Measurements from ENCODE around the gene TNFRSF12A. TPM values are rescaled to one million over a fixed set of nuclear protein-coding genes. Genes with fewer than 3 reads are reported as not detected.

TNFRSF12A gene
- total and polyA plus RNA-seq, 2 of the 4 experiments (the other 2 are of a cell fraction): 103 to 304 TPM

- no peak for DNase-seq
- no TSS peak for BruUV-seq (replicated peaks)
- POLR2A ChIA-PET (ENCODE audit: unreplicated experiment): no interaction called here
These were observed 50.5 kb downstream of the TNFRSF12A start for GRCh38 chr16:3070608-3071111.

More at GRCh38 chr16:3070608-3071111, 50.5 kb downstream of the TNFRSF12A start:
- CTCF ChIA-PET: no interaction called here
- Histone ChIP-seq H4K8ac (ENCODE audit: low read depth in 2 of 2, low read length in 2 of 2) (no peak overlapping the region), H2AK9ac (replicated peaks; ENCODE audit: low read depth, low read length, poor library complexity) (no peak overlapping the region), H3K4me2 (ENCODE audit: low read depth, low read length) (no peak overlapping the region), H3K9me1 (ENCODE audit: insufficient read depth, low read length) (peaks cover 14% of the 10 kb centered on the region; the same call in 1 of the 2 replicates), H3K4ac (ENCODE audit: low read depth, low read length) (no peak overlapping the region), H2BK120ac (ENCODE audit: low read depth, low read length) (no peak overlapping the region), H3K9me3 (ENCODE audit: control insufficient read depth, insufficient read depth, low read length) (no peaks in the 10 kb centered on the region), H4K5ac (ENCODE audit: low read depth, low read length) (no peak overlapping the region), H2AK5ac (ENCODE audit: low read depth, low read length) (no peak overlapping the region), H3K36me3 (ENCODE audit: control insufficient read depth, insufficient read depth, low read length) (no peaks in the 10 kb centered on the region), H3K18ac (ENCODE audit: low read depth, low read length) (no peak overlapping the region), H2BK15ac (ENCODE audit: low read depth, low read length) (no peak overlapping the region), H2BK20ac (ENCODE audit: low read depth, low read length) (no peak overlapping the region), H3K56ac (ENCODE audit: extremely low read depth, insufficient read depth, low read length) (no peak overlapping the region), H2AFZ (replicated peaks; ENCODE audit: low read length, poor library complexity) (no peak overlapping the region), H2BK5ac (ENCODE audit: low read depth, low read length, poor library complexity, severe bottlenecking) (no peak overlapping the region), H3K27ac (ENCODE audit: insufficient read depth, low read length) (no peak overlapping the region), H3K23ac (ENCODE audit: low read depth, low read length) (no peak overlapping the region), H4K91ac (ENCODE audit: insufficient read depth, low read depth, low read length) (no peak overlapping the region), H4K20me1 (ENCODE audit: insufficient read depth, low read length) (no peaks in the 10 kb centered on the region), H3K27me3 (ENCODE audit: control insufficient read depth, insufficient read depth, low read length) (peaks cover 24% of the 10 kb centered on the region), H3K9ac (ENCODE audit: low read depth, low read length) (no peak overlapping the region), H3K79me1 (ENCODE audit: low read depth in 1 of 2, low read length in 2 of 2) (peaks cover 6 to 10% of the 10 kb centered on the region in 2 experiments; a peak in 2 of 4 replicates), H3K14ac (replicated peaks; ENCODE audit: low read depth, low read length) (no peak overlapping the region), H3K4me1 (ENCODE audit: control insufficient read depth, insufficient read depth, low read length) (peaks cover 2% of the 10 kb centered on the region; the same call in 1 of the 2 replicates), H3K4me3 (ENCODE audit: insufficient read depth, low read depth, low read length) (no peak overlapping the region)
- 61% methylated on average over 3 of the region's 9 CpGs; no CpG with 5 or more reads in 1 of the 2 experiments for WGBS, 2 experiments (ENCODE audit: extremely low coverage in 2 of 2, insufficient read length in 1 of 2)
- in situ Hi-C loops (cut with MboI; ENCODE audit: low sequenced_read_pairs) (no loop called here), dilution Hi-C loops (cut with HindIII; ENCODE audit: low sequenced_read_pairs, unreplicated experiment) (no loop called here), intact Hi-C loops (cut with micrococcal nuclease) (no loop called here)
- ATAC-seq (ENCODE audit: low read depth): no peak
- TF ChIP-seq RFX5 (IDR thresholded peaks at IDR 0.05; ENCODE audit: low read depth, low read length) (no peak), CHD1 (IDR thresholded peaks at IDR 0.05; ENCODE audit: low read depth, low read length) (no peak), CEBPB (IDR thresholded peaks at IDR 0.05; ENCODE audit: low read depth, low read length) (no peak), MAFK (IDR thresholded peaks at IDR 0.05; ENCODE audit: low read depth, low read length) (no peak), RAD21 (IDR thresholded peaks at IDR 0.05; ENCODE audit: low read length) (no peak), SMC3 (IDR thresholded peaks at IDR 0.05; ENCODE audit: low read depth, low read length) (no peak), NFE2L2 (IDR thresholded peaks at IDR 0.05; ENCODE audit: low read depth, low read length) (no peak), MAZ (IDR thresholded peaks at IDR 0.05; ENCODE audit: borderline replicate concordance, low read depth, low read length) (no peak), RCOR1 (IDR thresholded peaks at IDR 0.05; ENCODE audit: insufficient replicate concordance, low read length) (no peak), ELK1 (IDR thresholded peaks at IDR 0.05; ENCODE audit: borderline replicate concordance, low read depth, low read length) (no peak), CTCF (conservative IDR thresholded peaks at IDR 0.05; ENCODE audit: low read depth, low read length) (no peak), FOS (IDR thresholded peaks at IDR 0.05; ENCODE audit: low read depth, low read length) (no peak), POLR2A (IDR thresholded peaks at IDR 0.05; ENCODE audit: low read depth, low read length) (no peak), BHLHE40 (IDR thresholded peaks at IDR 0.05; ENCODE audit: low read depth, low read length) (no peak), MXI1 (IDR thresholded peaks at IDR 0.05; ENCODE audit: borderline replicate concordance, low read depth, low read length) (no peak)
- TF ChIP-seq, protein P1, sequence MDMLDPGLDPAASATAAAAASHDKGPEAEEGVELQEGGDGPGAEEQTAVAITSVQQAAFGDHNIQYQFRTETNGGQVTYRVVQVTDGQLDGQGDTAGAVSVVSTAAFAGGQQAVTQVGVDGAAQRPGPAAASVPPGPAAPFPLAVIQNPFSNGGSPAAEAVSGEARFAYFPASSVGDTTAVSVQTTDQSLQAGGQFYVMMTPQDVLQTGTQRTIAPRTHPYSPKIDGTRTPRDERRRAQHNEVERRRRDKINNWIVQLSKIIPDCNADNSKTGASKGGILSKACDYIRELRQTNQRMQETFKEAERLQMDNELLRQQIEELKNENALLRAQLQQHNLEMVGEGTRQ (IDR thresholded peaks at IDR 0.05; ENCODE audit: low read depth, low read length): no peak

Measured in IMR-90 (cell line).